H9 (cell line): ENCODE measurements around the gene LINC01488. TPM values are rescaled to one million over a fixed set of nuclear protein-coding genes. Genes with fewer than 3 reads are reported as not detected.

Experiments used
- DNase-seq: peaks from one replicate; pipeline ENCODE4 v3.0.0-alpha.2; 2017
- H2AFZ ChIP-seq: one replicate; pipeline ENCODE4 v1.6.1; 2013; ENCODE audit warnings: mild to moderate bottlenecking, low read length, control low read depth, moderate library complexity
- H2AK5ac ChIP-seq: 2 replicates; pipeline ENCODE4 v1.6.1; 2013; ENCODE audit warnings: low read length, control low read depth, mixed read lengths; ENCODE audit not compliant: insufficient read length
- H2BK120ac ChIP-seq: one replicate; pipeline ENCODE4 v1.6.1; 2013; ENCODE audit warnings: low read depth, mild to moderate bottlenecking, low read length, control low read depth, inconsistent platforms; ENCODE audit not compliant: poor library complexity, severe bottlenecking
- H2BK12ac ChIP-seq: 2 replicates; pipeline ENCODE4 v1.6.1; 2013; ENCODE audit warnings: low read length, control low read depth, mixed read lengths, low read depth; ENCODE audit not compliant: insufficient read length
- H2BK15ac ChIP-seq: 2 replicates; pipeline ENCODE4 v1.6.1; 2013; ENCODE audit warnings: low read depth, low read length, control low read depth
- H2BK20ac ChIP-seq: one replicate; pipeline ENCODE4 v1.6.1; 2013; ENCODE audit warnings: low read depth, mild to moderate bottlenecking, low read length, control low read depth, inconsistent platforms; ENCODE audit not compliant: poor library complexity, severe bottlenecking
- H2BK5ac ChIP-seq: 2 replicates; pipeline ENCODE4 v1.6.1; 2013; ENCODE audit warnings: low read length, control low read depth, mixed read lengths; ENCODE audit not compliant: insufficient read length
- H3K14ac ChIP-seq: 2 replicates; pipeline ENCODE4 v1.6.1; 2013; ENCODE audit warnings: low read length, control low read depth; ENCODE audit not compliant: insufficient read depth
- H3K18ac ChIP-seq: 2 replicates; pipeline ENCODE4 v1.6.1; 2013; ENCODE audit warnings: low read depth, mild to moderate bottlenecking, mixed read lengths, low read length, control low read depth; ENCODE audit not compliant: insufficient read length
- H3K23ac ChIP-seq: 2 replicates; pipeline ENCODE4 v1.6.1; 2013; ENCODE audit warnings: low read length, control low read depth, mixed read lengths, low read depth; ENCODE audit not compliant: insufficient read length
- H3K23me2 ChIP-seq: 2 replicates; pipeline ENCODE4 v1.6.1; 2013; ENCODE audit warnings: low read depth, mild to moderate bottlenecking, mixed read lengths, low read length, control low read depth; ENCODE audit not compliant: insufficient read length, poor library complexity, severe bottlenecking
- H3K27ac ChIP-seq: 2 replicates; pipeline ENCODE4 v1.5.1; 2013; ENCODE audit warnings: low read length, control low read depth, mixed read lengths, low read depth; ENCODE audit not compliant: insufficient read length
- H3K27me3 ChIP-seq: 2 replicates; pipeline ENCODE4 v1.6.1; 2013; ENCODE audit warnings: low read length, control low read depth, inconsistent platforms; ENCODE audit not compliant: insufficient read depth
- H3K4ac ChIP-seq: 2 replicates; pipeline ENCODE4 v1.6.1; 2013; ENCODE audit warnings: low read depth, mild to moderate bottlenecking, control low read depth, inconsistent platforms, low read length, moderate library complexity
- H3K4me1 ChIP-seq: 2 replicates; pipeline ENCODE4 v1.6.1; 2013; ENCODE audit warnings: low read length, control low read depth, inconsistent platforms; ENCODE audit not compliant: insufficient read depth
- H3K4me2 ChIP-seq: 2 replicates; pipeline ENCODE4 v1.6.1; 2013; ENCODE audit warnings: low read length, control low read depth, mixed read lengths; ENCODE audit not compliant: insufficient read length, insufficient read depth
- H3K56ac ChIP-seq: 2 replicates; pipeline ENCODE4 v1.6.1; 2013; ENCODE audit warnings: low read depth, mild to moderate bottlenecking, mixed read lengths, low read length, control low read depth; ENCODE audit not compliant: insufficient read length
- H3K79me1 ChIP-seq: 2 replicates; pipeline ENCODE4 v1.6.1; 2013; ENCODE audit warnings: low read depth, mild to moderate bottlenecking, moderate library complexity, low read length, control low read depth, inconsistent platforms; ENCODE audit not compliant: insufficient read depth, poor library complexity, severe bottlenecking
- H3K79me2 ChIP-seq: 2 replicates; pipeline ENCODE4 v1.6.1; 2013; ENCODE audit warnings: low read length, control low read depth, inconsistent platforms; ENCODE audit not compliant: insufficient read depth
- H3K9ac ChIP-seq: 2 replicates; pipeline ENCODE4 v1.6.1; 2013; ENCODE audit warnings: low read length, control low read depth, mixed read lengths; ENCODE audit not compliant: insufficient read length; ENCODE audit errors: extremely low read depth
- H3K9me3 ChIP-seq: one replicate; pipeline ENCODE4 v1.6.1; 2013; ENCODE audit warnings: low read depth, low read length, inconsistent platforms; ENCODE audit not compliant: control insufficient read depth
- H3T11ph ChIP-seq: one replicate; pipeline ENCODE4 v1.6.1; 2013; ENCODE audit warnings: mild to moderate bottlenecking, low read length, control low read depth, inconsistent platforms
- H4K20me1 ChIP-seq: one replicate; pipeline ENCODE4 v1.6.1; 2013; ENCODE audit not compliant: control insufficient read depth, insufficient read length, insufficient read depth
- H4K5ac ChIP-seq: 2 replicates; pipeline ENCODE4 v1.6.1; 2013; ENCODE audit warnings: low read depth, mild to moderate bottlenecking, mixed read lengths, low read length, control low read depth; ENCODE audit not compliant: insufficient read length
- H4K8ac ChIP-seq: replicated peaks from 2 replicates; pipeline ENCODE4 v1.6.1; 2013; ENCODE audit warnings: low read length, control low read depth, mixed read lengths, low read depth; ENCODE audit not compliant: insufficient read length
- H4K91ac ChIP-seq: 2 replicates; pipeline ENCODE4 v1.6.1; 2013; ENCODE audit warnings: low read depth, mild to moderate bottlenecking, moderate library complexity, mixed read lengths, low read length, control low read depth; ENCODE audit not compliant: insufficient read length
- H3K27ac Mint-ChIP-seq, 3 experiments: 2 replicates in 2 of 3; 3 replicates in 1 of 3; pipeline ENCODE4 v1.8.0; 2020 to 2021; ENCODE audit warnings: mixed read lengths in 3 of 3, mild to moderate bottlenecking in 1 of 3, moderate library complexity in 1 of 3
- H3K27me3 Mint-ChIP-seq: 2 replicates; pipeline ENCODE4 v1.8.0; 2021; ENCODE audit warnings: low read depth, mild to moderate bottlenecking, moderate library complexity, mixed read lengths
- H3K36me3 Mint-ChIP-seq, 3 experiments: 2 replicates in 2 of 3; 3 replicates in 1 of 3; pipeline ENCODE4 v1.8.0; 2020 to 2021; ENCODE audit warnings: low read depth in 3 of 3, mixed read lengths in 3 of 3; ENCODE audit not compliant: insufficient read depth in 1 of 3
- H3K4me1 Mint-ChIP-seq, 2 experiments: 2 replicates each; pipeline ENCODE4 v1.8.0; 2020; ENCODE audit warnings: mixed read lengths in 2 of 2
- H3K4me3 Mint-ChIP-seq, 2 experiments: 2 replicates in 1 of 2; 3 replicates in 1 of 2; pipeline ENCODE4 v1.8.0; 2020 to 2021; ENCODE audit warnings: mild to moderate bottlenecking in 2 of 2, mixed read lengths in 2 of 2, moderate library complexity in 1 of 2
- H3K9me3 Mint-ChIP-seq, 2 experiments: 2 replicates in 1 of 2; 3 replicates in 1 of 2; pipeline ENCODE4 v1.8.0; 2020; ENCODE audit warnings: mild to moderate bottlenecking in 2 of 2, mixed read lengths in 2 of 2, moderate library complexity in 1 of 2
- CTCF ChIP-seq: fragments of 200-600 bp; sonication (generic); conservative IDR thresholded peaks from 3 replicates; pipeline ENCODE4 v1.8.0; 2021; ENCODE audit warnings: antibody characterized with exemption, mild to moderate bottlenecking
- WGBS: extraction: QIAGEN DNeasy Blood & Tissue Kit; methylation state at CpG from one replicate; pipeline ENCODE4 v1.1.7; 2013; ENCODE audit warnings: missing lambda C conversion rate, low lambda C conversion rate, mixed read lengths; ENCODE audit not compliant: insufficient read length; ENCODE audit errors: extremely low coverage; 5-methylcytosine and 5-hydroxymethylcytosine counted together
- total RNA-seq: library from RNA; stranded (reverse); gene quantifications from 2 replicates; pipeline ENCODE4 v1.2.1, GENCODE V29; 2021

LINC01488 gene
- total RNA-seq, 1 experiment from 2014 or later: not detected

DNA sequence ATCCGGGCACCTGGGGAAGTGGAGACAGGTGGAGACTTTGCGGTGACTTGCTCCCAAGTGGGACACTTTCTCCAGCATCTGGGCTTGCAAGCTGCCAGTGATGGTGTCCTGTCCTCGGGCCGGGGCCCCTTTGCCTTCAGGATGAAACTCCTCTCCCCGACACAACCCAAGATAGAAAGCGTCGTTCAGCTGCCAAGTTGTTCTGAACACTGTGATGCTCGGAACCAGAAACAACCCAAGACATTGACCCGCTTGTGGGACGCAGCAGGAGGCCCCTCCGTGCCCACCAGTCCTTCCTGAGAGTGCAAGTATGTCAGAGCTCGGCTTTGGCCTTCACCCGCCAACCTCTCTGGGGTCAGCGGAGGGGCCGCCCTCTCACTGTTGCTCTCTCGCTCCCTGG is 31.3 kb downstream of the LINC01488 start:
- H3K4ac ChIP-seq: no peak overlapping the region
- H3K23ac ChIP-seq: no peak overlapping the region
- H2AK5ac ChIP-seq: no peak overlapping the region
- no peaks in the 10 kb centered on the region for H3K79me2 ChIP-seq
- H3K79me1 ChIP-seq: no peaks in the 10 kb centered on the region
- no peak overlapping the region for H3T11ph ChIP-seq
- H3K18ac ChIP-seq: peak overlapping the region; percentile 9
- H3K4me2 ChIP-seq: no peak overlapping the region
- H3K27me3 ChIP-seq: no peaks in the 10 kb centered on the region
- Mint-ChIP-seq H3K27me3 (peaks cover 20% of the 10 kb centered on the region), H3K4me1 (peaks cover 2 to 4% of the 10 kb centered on the region in 2 experiments; a peak in 3 of 4 replicates), H3K27ac (peak overlapping the region in 1 of 3 experiments; percentile 25; a peak in 1 of 7 replicates), H3K4me3 (no peak overlapping the region), H3K36me3 (peaks cover 0 to 18% (median 6%) of the 10 kb centered on the region in 3 experiments; a peak in 6 of 7 replicates), H3K9me3 (peaks cover 10 to 15% of the 10 kb centered on the region in 2 experiments; a peak in 4 of 5 replicates)
- no peak overlapping the region for H2BK12ac ChIP-seq
- H3K4me1 ChIP-seq: no peaks in the 10 kb centered on the region
- no peak for TF ChIP-seq CTCF
- no peak overlapping the region for H2BK15ac ChIP-seq
- no peak overlapping the region for H4K8ac ChIP-seq
- no peak overlapping the region; the same call in 1 of the 2 replicates for H3K14ac ChIP-seq
- H2AFZ ChIP-seq: no peak overlapping the region
- no CpG with 5 or more reads among the region's 16 CpGs for WGBS
- peak overlapping the region; percentile 50 for H4K91ac ChIP-seq
- DNase-seq: no peak
- peak overlapping the region; percentile 20 for H3K56ac ChIP-seq
- no peaks in the 10 kb centered on the region for H4K20me1 ChIP-seq
- H4K5ac ChIP-seq: no peak overlapping the region
- no peak overlapping the region for H2BK5ac ChIP-seq
- no peak overlapping the region for H2BK120ac ChIP-seq
- H3K23me2 ChIP-seq: no peaks in the 10 kb centered on the region
- H3K9me3 ChIP-seq: no peaks in the 10 kb centered on the region
- no peak overlapping the region for H3K27ac ChIP-seq
- H2BK20ac ChIP-seq: no peak overlapping the region
- no peak overlapping the region for H3K9ac ChIP-seq
